HUES6 (cell line): ENCODE data around the gene AK4.

Experiments
- H3K27ac ChIP-seq: 2 replicates; pipeline ENCODE4 v1.7.0; 2013; ENCODE audit warnings: low read depth, mild to moderate bottlenecking, low read length, inconsistent platforms
- H3K27me3 ChIP-seq: 2 replicates; pipeline ENCODE4 v1.6.1; 2013; ENCODE audit warnings: low read length; ENCODE audit not compliant: control insufficient read depth, insufficient read depth
- H3K36me3 ChIP-seq: 2 replicates; pipeline ENCODE4 v1.6.1; 2013; ENCODE audit warnings: low read length; ENCODE audit not compliant: control insufficient read depth, insufficient read depth
- H3K4me1 ChIP-seq: 2 replicates; pipeline ENCODE4 v1.6.1; 2013; ENCODE audit warnings: low read length; ENCODE audit not compliant: control insufficient read depth, insufficient read depth
- H3K4me3 ChIP-seq: 2 replicates; pipeline ENCODE4 v1.5.1; 2013; ENCODE audit warnings: low read depth, low read length
- H3K9ac ChIP-seq: one replicate; pipeline ENCODE4 v1.6.1; 2013; ENCODE audit warnings: mild to moderate bottlenecking, low read length
- H3K9me3 ChIP-seq: 2 replicates; pipeline ENCODE4 v1.6.1; 2013; ENCODE audit warnings: low read depth, low read length; ENCODE audit not compliant: control insufficient read depth, insufficient read depth

The AK4 gene

DNA sequence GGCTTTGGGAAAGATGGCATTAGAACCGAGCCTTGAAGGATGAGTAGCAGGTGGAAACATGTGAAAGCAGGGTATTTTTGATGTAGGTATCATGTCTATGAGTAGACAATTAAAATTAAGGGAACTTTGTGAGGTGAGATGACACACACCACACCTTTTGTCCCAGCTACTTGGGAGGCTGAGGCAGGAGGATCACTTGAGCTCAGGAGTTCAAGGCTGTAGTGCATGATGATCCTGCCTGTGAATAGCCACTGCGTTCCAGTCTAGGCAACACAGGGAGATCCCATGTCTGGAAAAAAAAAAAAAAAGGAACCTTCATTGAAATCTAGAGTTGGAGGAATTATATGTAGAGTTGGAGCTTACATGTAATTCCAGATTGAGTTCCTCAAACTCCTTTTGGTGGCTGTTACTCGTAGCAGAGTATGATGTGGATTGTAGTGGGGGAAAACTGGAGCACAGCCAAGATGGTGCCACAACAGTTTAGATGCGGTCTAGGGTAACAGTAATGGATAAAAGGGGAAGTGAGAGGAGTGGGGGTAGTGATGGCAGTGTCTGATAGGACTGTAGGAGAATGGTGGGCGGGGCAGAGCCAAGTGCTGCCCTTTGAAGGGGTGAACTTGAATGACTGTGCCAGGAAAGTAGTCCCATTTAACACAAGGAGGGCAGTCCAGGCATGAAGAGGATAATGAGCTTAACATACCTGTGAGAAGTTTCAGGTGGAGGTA lies 17.4 kb downstream of the AK4 start:
- H3K9me3 ChIP-seq = no peaks in the 10 kb centered on the region
- H3K4me1 ChIP-seq = peaks cover 48% of the 10 kb centered on the region
- no peak overlapping the region for H3K9ac ChIP-seq
- no peaks in the 10 kb centered on the region for H3K27me3 ChIP-seq
- H3K4me3 ChIP-seq = no peak overlapping the region
- H3K36me3 ChIP-seq = no peaks in the 10 kb centered on the region
- no peak overlapping the region for H3K27ac ChIP-seq

DNA sequence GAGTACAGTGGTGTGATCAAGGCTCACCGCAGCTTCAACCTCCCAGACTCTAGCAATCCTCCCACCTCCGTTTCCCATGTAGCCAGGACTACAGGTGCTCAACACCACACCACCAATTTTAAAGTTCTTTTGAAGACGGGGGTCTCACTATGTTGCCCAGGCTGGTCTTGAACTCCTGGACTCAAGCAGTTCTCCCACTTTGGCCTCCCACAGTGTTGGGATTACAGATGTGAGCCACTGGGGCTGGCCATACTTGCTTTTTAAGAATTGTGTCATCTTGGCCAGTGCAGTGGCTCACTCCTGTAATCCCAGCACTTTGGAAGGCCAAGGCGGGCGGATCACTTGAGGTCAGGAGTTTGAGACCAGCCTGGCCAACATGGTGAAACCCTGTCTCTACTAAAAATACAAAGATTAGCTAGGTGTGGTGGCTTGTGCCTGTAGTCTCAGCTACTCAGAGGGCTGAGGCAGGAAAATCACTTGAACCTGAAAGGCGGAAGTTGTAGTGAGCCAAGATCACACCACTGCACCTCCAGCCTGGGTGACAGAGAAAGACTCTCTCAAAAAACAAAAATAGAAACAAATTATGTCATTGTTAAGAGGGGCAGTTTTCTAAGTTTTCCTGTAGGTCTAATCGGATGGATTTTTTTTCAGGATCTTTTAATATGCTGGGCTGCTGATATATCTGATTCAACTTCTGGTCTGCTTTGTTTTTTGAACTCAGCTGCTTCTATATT lies 18.7 kb downstream of the AK4 start:
- Histone ChIP-seq H3K9ac (no peak overlapping the region), H3K36me3 (no peaks in the 10 kb centered on the region), H3K4me3 (no peak overlapping the region), H3K27ac (no peak overlapping the region), H3K27me3 (no peaks in the 10 kb centered on the region), H3K9me3 (no peaks in the 10 kb centered on the region), H3K4me1 (peaks cover 51% of the 10 kb centered on the region)

DNA sequence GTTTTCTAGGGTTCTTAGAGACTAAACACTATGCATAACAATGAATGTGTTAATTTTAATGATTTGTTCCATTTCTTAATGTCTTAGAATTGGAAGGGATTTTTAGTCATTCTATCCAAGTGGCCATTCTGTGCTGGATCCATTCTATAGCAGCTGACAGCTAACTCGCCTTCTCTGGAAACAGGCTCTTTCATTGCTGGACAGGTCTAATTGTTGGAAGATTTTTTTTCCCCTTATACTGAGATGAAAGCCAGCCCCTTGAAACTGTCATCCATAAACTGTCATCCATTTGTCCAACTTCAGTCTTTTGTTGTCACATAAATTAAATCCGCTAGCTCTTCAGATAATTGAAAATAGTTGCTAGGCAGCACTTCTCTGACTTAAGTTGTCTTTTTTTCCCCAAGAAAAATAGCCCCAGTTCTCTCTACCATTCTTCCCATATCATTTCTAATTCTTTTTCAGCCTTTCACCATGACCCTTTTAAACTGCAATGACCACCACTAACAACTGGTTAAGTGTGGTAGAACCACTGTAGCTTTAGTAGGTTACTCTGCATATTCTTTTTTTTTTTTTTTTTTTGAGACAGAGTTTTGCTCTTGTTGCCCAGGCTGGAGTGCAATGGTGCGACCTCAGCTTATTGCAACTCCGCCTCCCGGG lies 19.7 kb downstream of the AK4 start:
- H3K9ac ChIP-seq = no peak overlapping the region
- H3K4me3 ChIP-seq = no peak overlapping the region
- no peaks in the 10 kb centered on the region for H3K27me3 ChIP-seq
- H3K27ac ChIP-seq = no peak overlapping the region
- peaks cover 51% of the 10 kb centered on the region for H3K4me1 ChIP-seq
- no peaks in the 10 kb centered on the region for H3K36me3 ChIP-seq
- no peaks in the 10 kb centered on the region for H3K9me3 ChIP-seq

DNA sequence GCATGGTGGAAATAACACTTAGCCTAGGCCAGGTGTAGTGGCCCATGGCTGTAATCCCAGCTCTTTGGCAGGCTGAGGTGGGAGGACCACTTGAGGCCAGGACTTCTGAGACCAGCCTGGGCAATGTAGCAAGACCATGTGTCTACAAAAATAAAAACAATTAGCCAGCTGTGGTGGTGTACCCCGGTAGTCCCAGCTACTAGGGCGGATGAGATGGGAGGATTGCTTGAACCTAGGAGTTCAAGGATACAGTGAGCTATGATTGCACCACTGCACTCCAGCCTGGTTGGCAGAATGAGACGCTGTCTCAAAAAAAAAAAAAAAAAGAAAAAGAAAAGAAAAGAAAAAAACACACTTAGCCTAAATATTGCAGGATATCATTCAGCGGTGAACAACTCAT lies 20.9 kb downstream of the AK4 start:
- H3K9ac ChIP-seq = no peak overlapping the region
- no peak overlapping the region for H3K27ac ChIP-seq
- H3K4me3 ChIP-seq = no peak overlapping the region
- peaks cover 60% of the 10 kb centered on the region for H3K4me1 ChIP-seq
- no peaks in the 10 kb centered on the region for H3K27me3 ChIP-seq
- H3K9me3 ChIP-seq = no peaks in the 10 kb centered on the region
- no peaks in the 10 kb centered on the region for H3K36me3 ChIP-seq

DNA sequence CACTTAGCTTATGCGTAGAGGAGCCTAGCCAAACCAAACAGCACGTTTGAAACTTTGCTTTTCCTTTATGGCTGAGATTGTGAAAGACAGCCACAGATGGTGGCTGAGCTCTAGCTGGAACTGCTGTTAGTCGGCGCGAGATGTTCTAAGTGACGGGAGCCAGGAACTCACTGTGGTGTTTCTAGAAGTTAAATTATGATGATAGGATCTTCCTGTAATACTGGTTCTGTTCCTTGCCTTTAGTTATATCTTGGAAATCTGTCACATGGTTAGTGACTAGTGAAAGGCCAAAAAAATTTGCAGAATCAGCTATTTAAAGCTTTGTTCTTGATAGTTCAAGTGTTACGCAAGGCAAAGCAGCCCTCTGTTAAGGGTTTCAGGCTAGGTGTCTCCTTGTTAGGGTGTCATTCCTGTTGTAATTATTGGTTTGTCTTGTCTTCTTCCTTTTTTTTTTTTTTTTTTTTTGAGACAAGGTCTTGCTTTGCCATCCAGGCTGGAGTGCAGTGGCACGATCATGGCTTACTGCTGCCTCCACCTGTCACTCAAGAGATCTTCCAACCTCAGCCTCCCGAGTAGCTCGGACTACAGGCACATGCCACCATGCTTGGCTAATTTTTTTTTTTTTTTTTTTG lies 22.6 kb downstream of the AK4 start:
- Histone ChIP-seq H3K36me3 (no peaks in the 10 kb centered on the region), H3K9me3 (no peaks in the 10 kb centered on the region), H3K4me1 (peaks cover 62% of the 10 kb centered on the region), H3K4me3 (no peak overlapping the region), H3K27me3 (no peaks in the 10 kb centered on the region), H3K27ac (no peak overlapping the region), H3K9ac (no peak overlapping the region)

DNA sequence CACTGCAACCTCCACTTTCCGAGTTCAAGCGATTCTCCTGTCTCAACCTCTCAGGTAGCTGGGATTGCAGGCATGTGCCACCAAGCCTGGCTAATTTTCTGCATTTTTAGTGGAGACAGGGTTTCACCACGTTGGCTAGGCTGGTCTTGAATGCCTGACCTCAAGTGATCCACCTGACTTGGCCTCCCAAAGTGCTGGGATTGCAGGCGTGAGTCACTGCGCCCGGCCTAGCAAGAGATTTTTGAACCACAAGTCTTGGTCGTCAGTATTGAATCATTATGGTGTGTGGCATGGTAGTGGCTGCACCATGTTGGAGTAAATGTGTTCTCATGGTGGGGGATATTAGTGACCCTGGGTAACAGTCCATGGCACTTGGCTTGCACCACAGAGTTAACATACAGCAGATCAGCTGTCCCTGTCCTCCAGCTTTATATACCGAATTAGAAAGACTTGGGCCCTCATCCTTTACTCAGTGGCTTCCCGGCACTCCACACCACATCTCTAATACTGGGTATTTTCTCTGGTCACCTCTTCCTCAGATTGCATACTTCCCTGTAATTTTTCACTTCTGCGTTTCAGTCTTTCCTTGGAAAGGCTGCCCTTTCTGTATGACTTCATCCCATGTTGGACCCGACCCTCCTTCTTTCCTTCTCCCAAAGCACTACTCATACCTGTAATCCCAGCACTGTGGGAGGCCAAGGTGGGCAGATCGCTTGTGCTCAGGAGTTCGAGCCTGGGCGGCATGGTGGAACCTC lies 25.1 kb downstream of the AK4 start:
- no peaks in the 10 kb centered on the region for H3K27me3 ChIP-seq
- H3K4me1 ChIP-seq = peaks cover 64% of the 10 kb centered on the region
- H3K36me3 ChIP-seq = no peaks in the 10 kb centered on the region
- no peak overlapping the region for H3K4me3 ChIP-seq
- no peak overlapping the region for H3K27ac ChIP-seq
- no peak overlapping the region for H3K9ac ChIP-seq
- no peaks in the 10 kb centered on the region for H3K9me3 ChIP-seq

DNA sequence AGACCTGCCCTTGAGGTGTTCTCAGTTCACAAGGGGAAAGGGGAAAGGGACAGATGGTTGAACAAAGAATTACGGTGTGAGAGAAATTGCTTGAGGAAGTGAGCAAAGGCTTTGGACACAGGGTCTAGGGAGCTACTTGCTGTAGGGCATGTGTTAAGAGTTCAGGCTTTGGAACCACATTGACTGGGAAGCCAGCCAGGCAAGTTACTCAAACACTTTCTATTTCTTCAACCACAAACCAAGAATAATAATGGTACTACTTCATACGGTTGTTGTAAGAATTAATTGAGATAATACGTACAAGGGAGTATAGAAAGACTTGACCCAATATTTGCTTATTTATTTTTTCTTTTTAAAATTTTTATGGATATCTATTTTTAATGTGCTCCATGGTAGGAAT lies 26.6 kb downstream of the AK4 start:
- Histone ChIP-seq H3K4me1 (peaks cover 63% of the 10 kb centered on the region), H3K4me3 (no peak overlapping the region), H3K27me3 (no peaks in the 10 kb centered on the region), H3K27ac (no peak overlapping the region), H3K36me3 (no peaks in the 10 kb centered on the region), H3K9me3 (no peaks in the 10 kb centered on the region), H3K9ac (no peak overlapping the region)

DNA sequence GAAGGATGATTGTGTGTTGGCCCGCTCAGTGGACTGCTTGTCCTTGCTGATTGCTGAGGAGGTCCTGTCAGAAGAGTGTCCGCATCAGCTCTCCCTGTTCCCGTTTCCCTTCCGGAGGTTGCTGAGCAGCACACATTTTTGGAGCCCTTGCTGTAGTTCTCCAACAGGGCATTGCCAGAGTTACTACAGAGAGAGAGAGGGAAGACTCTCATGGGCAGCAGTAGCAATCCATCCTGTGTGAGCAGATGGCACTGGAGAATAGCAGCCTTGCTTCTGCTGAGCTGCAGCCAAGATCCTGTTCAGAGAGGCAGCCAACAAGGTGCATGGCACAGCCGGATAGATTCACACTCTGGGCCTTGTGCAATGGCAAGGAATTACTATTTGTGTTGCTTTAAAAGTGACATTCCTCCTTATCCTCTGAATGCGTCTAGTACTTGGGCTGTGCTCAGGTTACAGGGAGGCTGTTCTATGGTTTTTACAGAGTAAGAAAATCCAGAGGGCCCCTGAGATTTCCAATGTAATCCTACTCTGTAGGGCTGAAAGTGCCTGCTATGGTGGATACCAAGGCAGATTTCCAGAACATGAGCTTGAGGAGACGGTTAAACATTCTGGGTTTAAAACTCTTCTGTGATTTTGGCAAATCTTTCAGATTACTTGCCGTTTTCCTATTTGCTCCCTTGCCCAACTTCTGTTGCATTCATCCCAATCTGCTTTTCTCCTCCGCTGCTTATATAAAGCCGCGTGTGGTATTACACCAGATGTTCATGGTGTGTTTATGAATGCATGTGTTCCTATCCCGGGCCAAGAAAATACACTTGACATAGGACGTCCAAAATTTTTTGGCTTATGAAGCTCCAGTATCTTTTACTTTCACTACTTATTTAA lies 27.4 kb downstream of the AK4 start:
- H3K4me1 ChIP-seq = peaks cover 60% of the 10 kb centered on the region

DNA sequence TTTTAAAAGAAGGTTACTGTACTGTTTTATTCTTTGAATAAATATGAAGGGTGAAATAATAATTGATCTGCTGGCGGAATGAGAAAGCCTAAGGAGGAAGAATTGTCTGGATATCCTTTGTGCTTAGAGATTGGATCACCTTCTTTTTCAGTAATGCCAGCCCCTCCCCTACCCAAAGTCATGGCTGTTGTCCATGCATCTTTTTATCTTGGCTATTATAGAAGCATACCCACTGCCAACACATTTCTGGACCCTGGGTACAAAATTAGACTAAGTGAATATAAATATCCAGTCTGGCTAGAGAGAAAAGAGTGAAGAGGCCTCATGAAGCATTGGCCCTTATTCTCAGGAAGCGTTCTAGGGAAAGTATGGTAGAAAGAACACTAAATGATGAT lies 28.1 kb downstream of the AK4 start:
- no peaks in the 10 kb centered on the region for H3K27me3 ChIP-seq
- peaks cover 56% of the 10 kb centered on the region for H3K4me1 ChIP-seq
- no peaks in the 10 kb centered on the region for H3K9me3 ChIP-seq
- H3K27ac ChIP-seq = no peak overlapping the region
- no peak overlapping the region for H3K9ac ChIP-seq
- no peaks in the 10 kb centered on the region for H3K36me3 ChIP-seq
- no peak overlapping the region for H3K4me3 ChIP-seq

More for the DNA sequence above, 27.4 kb downstream of the AK4 start:
- Histone ChIP-seq H3K9me3 (no peaks in the 10 kb centered on the region), H3K9ac (no peak overlapping the region), H3K27ac (no peak overlapping the region), H3K4me3 (no peak overlapping the region), H3K36me3 (no peaks in the 10 kb centered on the region), H3K27me3 (no peaks in the 10 kb centered on the region)

DNA sequence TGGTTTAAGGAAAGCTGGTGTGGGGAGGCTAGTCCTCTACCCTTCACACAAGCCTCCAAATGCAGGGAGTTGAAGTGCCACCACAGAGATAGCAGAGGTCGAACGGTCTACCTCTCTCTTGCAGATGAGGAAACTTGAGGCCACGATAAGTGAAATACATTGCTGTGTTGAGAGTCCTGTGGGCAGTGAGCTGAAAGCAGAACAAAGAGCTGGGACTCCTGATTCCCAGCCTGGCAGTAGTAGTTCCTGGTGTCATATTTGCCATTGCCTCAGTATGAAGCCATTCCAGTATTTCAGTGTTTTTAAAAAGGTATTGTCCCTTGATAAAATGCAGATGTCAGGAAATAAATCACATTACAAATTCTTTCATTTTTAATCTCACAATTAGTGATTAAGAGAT lies 28.6 kb downstream of the AK4 start:
- no peak overlapping the region for H3K9ac ChIP-seq
- H3K4me1 ChIP-seq = peaks cover 56% of the 10 kb centered on the region
- no peak overlapping the region for H3K4me3 ChIP-seq
- H3K27me3 ChIP-seq = no peaks in the 10 kb centered on the region
- H3K27ac ChIP-seq = no peak overlapping the region
- H3K36me3 ChIP-seq = no peaks in the 10 kb centered on the region
- no peaks in the 10 kb centered on the region for H3K9me3 ChIP-seq
